HUES48 (cell line): ENCODE measurements around the gene SORCS3.

Source experiments
- H3K27ac ChIP-seq: one replicate; pipeline ENCODE4 v1.7.0; 2013; ENCODE audit warnings: low read depth, low read length, inconsistent platforms
- H3K27me3 ChIP-seq: 2 replicates; pipeline ENCODE4 v1.6.1; 2013; ENCODE audit warnings: mild to moderate bottlenecking, low read length; ENCODE audit not compliant: control insufficient read depth, insufficient read depth
- H3K36me3 ChIP-seq: 2 replicates; pipeline ENCODE4 v1.6.1; 2013; ENCODE audit warnings: low read length; ENCODE audit not compliant: control insufficient read depth, insufficient read depth
- H3K4me1 ChIP-seq: 2 replicates; pipeline ENCODE4 v1.6.1; 2013; ENCODE audit warnings: mild to moderate bottlenecking, low read length; ENCODE audit not compliant: control insufficient read depth, insufficient read depth
- H3K4me3 ChIP-seq: 2 replicates; pipeline ENCODE4 v1.5.1; 2013; ENCODE audit warnings: mild to moderate bottlenecking, low read depth, low read length
- H3K9ac ChIP-seq: 2 replicates; pipeline ENCODE4 v1.6.1; 2013; ENCODE audit warnings: mild to moderate bottlenecking, low read depth, low read length, moderate library complexity
- H3K9me3 ChIP-seq: 2 replicates; pipeline ENCODE4 v1.6.1; 2013; ENCODE audit warnings: low read length; ENCODE audit not compliant: control insufficient read depth, insufficient read depth

The SORCS3 gene

GRCh38 chr10:105171945-105172344 lies 530.9 kb downstream of the SORCS3 start:
- Histone ChIP-seq H3K4me1 (no peaks in the 10 kb centered on the region), H3K9me3 (no peaks in the 10 kb centered on the region), H3K27ac (no peak overlapping the region), H3K36me3 (no peaks in the 10 kb centered on the region), H3K4me3 (no peak overlapping the region), H3K9ac (no peak overlapping the region), H3K27me3 (no peaks in the 10 kb centered on the region)

- no peaks in the 10 kb centered on the region for H3K36me3 ChIP-seq
- H3K4me3 ChIP-seq: no peak overlapping the region
- H3K27ac ChIP-seq: no peak overlapping the region
- no peaks in the 10 kb centered on the region for H3K9me3 ChIP-seq
- H3K9ac ChIP-seq: no peak overlapping the region
- H3K27me3 ChIP-seq: no peaks in the 10 kb centered on the region
- no peaks in the 10 kb centered on the region for H3K4me1 ChIP-seq
These were observed 540.5 kb downstream of the SORCS3 start for GRCh38 chr10:105181626-105182025.

DNA sequence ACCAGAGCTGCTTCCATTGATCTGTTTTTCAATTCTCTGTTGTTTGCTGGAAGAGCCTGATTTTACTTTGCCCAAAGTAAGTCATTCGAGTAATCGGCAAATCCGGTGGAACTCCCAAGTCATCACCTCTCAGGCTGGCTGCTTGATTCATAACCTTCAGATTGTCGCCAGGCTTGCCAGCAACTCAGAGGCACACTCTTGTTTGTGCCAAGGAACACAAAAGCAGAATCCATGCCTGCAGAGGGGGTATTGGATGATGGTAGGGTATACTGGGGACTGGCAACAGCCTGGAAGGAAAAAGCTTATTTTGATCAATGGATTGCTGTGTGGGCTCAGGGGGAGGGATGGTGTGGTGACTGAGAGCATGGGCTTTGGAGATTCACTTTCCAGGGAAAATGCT lies 542.4 kb downstream of the SORCS3 start:
- Histone ChIP-seq H3K9ac (no peak overlapping the region), H3K9me3 (no peaks in the 10 kb centered on the region), H3K27me3 (no peaks in the 10 kb centered on the region), H3K27ac (no peak overlapping the region), H3K36me3 (no peaks in the 10 kb centered on the region), H3K4me3 (no peak overlapping the region), H3K4me1 (no peaks in the 10 kb centered on the region)

- no peak overlapping the region for H3K27ac ChIP-seq
- peaks cover 7% of the 10 kb centered on the region; the same call in 1 of the 2 replicates for H3K4me1 ChIP-seq
- no peak overlapping the region for H3K9ac ChIP-seq
- no peaks in the 10 kb centered on the region for H3K27me3 ChIP-seq
- H3K36me3 ChIP-seq: no peaks in the 10 kb centered on the region
- H3K4me3 ChIP-seq: no peak overlapping the region
- H3K9me3 ChIP-seq: no peaks in the 10 kb centered on the region
These were observed 544.1 kb downstream of the SORCS3 start for GRCh38 chr10:105185161-105185560.

- Histone ChIP-seq H3K9me3 (no peaks in the 10 kb centered on the region), H3K4me3 (no peak overlapping the region), H3K9ac (no peak overlapping the region), H3K4me1 (peaks cover 7% of the 10 kb centered on the region; the same call in 1 of the 2 replicates), H3K27me3 (no peaks in the 10 kb centered on the region), H3K36me3 (no peaks in the 10 kb centered on the region), H3K27ac (no peak overlapping the region)
These were observed 546.2 kb downstream of the SORCS3 start for GRCh38 chr10:105187243-105187642.

- H3K4me1 ChIP-seq: peaks cover 7% of the 10 kb centered on the region; the same call in 1 of the 2 replicates
- no peak overlapping the region for H3K27ac ChIP-seq
These were observed 547.8 kb downstream of the SORCS3 start for GRCh38 chr10:105188737-105189462.

GRCh38 chr10:105189463-105189800 lies 548.3 kb downstream of the SORCS3 start:
- Histone ChIP-seq H3K36me3 (no peaks in the 10 kb centered on the region), H3K27ac (no peak overlapping the region), H3K9me3 (no peaks in the 10 kb centered on the region), H3K9ac (no peak overlapping the region), H3K27me3 (no peaks in the 10 kb centered on the region), H3K4me1 (peaks cover 7% of the 10 kb centered on the region; the same call in 1 of the 2 replicates), H3K4me3 (no peak overlapping the region)

More at GRCh38 chr10:105188737-105189462, 547.8 kb downstream of the SORCS3 start:
- no peaks in the 10 kb centered on the region for H3K9me3 ChIP-seq
- H3K4me3 ChIP-seq: no peak overlapping the region
- no peaks in the 10 kb centered on the region for H3K27me3 ChIP-seq
- H3K36me3 ChIP-seq: no peaks in the 10 kb centered on the region
- H3K9ac ChIP-seq: no peak overlapping the region

- no peak overlapping the region for H3K27ac ChIP-seq
- no peaks in the 10 kb centered on the region for H3K27me3 ChIP-seq
- no peak overlapping the region for H3K4me3 ChIP-seq
- no peaks in the 10 kb centered on the region for H3K36me3 ChIP-seq
- H3K4me1 ChIP-seq: peaks cover 7% of the 10 kb centered on the region; the same call in 1 of the 2 replicates
- H3K9me3 ChIP-seq: no peaks in the 10 kb centered on the region
- H3K9ac ChIP-seq: no peak overlapping the region
These were observed 551.1 kb downstream of the SORCS3 start for GRCh38 chr10:105192146-105192545.

DNA sequence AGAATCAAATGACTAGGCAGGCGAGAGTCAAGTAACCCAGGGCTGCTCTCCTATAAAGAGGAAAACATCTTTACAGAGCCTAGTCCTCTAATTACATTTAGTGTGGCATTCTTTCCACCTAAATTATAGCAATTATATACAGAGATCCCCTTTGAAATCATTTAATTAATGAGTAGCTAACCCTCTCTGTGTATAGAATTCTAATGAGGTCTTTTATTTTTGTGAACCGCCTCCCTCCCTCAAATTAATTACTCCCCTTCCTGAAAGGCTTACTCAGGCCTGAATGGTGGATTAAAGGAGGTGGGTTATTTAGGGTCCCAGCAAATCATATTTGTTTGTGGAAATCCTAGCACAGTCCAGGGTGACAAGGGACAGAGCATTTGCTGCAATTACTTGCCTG lies 551.8 kb downstream of the SORCS3 start:
- Histone ChIP-seq H3K36me3 (no peaks in the 10 kb centered on the region), H3K9ac (no peak overlapping the region), H3K9me3 (no peaks in the 10 kb centered on the region), H3K27ac (no peak overlapping the region), H3K27me3 (no peaks in the 10 kb centered on the region), H3K4me1 (peaks cover 7% of the 10 kb centered on the region; the same call in 1 of the 2 replicates), H3K4me3 (no peak overlapping the region)

DNA sequence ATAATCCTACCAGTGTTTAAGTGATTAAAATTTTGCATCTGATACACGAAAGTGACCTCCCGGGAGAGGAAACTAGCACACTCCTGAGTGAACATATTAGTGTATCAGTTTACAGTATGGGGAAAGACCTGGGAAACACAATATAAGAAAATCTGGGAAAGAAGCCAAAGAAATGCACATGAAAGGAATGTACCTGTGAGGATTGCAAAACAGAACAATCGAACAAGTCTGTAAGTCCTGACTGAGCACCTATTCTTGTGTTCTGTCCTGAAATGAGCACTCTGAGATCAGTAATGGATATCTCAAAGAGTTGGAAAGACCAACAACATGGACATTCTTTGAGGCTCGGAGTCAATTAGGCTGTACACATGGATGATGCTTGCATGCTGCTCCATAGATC lies 554.7 kb downstream of the SORCS3 start:
- Histone ChIP-seq H3K27ac (no peak overlapping the region), H3K9ac (no peak overlapping the region), H3K4me3 (no peak overlapping the region), H3K9me3 (no peaks in the 10 kb centered on the region), H3K4me1 (no peaks in the 10 kb centered on the region; the same call in 1 of the 2 replicates), H3K36me3 (no peaks in the 10 kb centered on the region), H3K27me3 (no peaks in the 10 kb centered on the region)

DNA sequence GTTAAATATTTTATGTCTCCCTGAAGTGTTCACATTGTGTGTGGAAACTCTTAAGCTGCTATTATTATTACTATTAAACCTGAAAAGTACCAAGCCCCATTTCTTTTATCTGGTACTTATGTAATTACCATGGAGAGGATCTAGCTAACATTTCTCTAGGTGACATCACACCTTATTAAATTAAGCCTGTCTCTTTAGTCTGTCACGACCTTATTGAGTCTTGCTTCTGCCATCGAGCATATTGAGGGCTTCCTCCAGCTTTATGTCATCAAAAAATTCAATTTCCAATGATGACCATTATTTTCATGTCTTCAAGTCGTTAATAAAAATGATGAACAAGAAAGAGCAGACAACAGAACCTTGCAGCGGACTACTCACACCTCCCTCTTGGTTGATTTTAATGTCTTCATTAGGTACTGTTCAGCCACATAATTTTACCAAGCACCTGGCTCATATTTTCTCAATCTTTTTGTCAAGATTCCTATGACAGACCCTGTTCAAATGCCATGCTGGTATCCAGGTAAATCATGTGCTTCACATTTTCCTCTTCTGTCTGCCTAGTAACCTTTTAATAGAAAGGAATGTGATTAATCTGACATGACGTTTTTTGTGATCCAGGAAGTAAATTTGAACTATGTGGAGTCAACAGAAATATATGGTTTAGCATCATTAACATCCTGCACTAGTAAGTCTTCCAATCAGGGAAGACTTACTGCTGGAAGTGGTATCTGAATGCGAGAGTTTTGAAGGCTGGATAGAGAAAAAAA lies 556.7 kb downstream of the SORCS3 start:
- Histone ChIP-seq H3K9ac (no peak overlapping the region), H3K27ac (no peak overlapping the region)

More for the DNA sequence above, 556.7 kb downstream of the SORCS3 start:
- Histone ChIP-seq H3K9me3 (no peaks in the 10 kb centered on the region), H3K4me3 (no peak overlapping the region), H3K4me1 (no peaks in the 10 kb centered on the region; the same call in 1 of the 2 replicates), H3K36me3 (no peaks in the 10 kb centered on the region), H3K27me3 (no peaks in the 10 kb centered on the region)
